Right ventricle myocardium superior (tissue), 1 donor: ENCODE results near the gene CD247. TPM values are rescaled to one million over a fixed set of nuclear protein-coding genes. Genes with fewer than 3 reads are reported as not detected.
A peak's percentile ranks its signal among the peaks of the same experiment; 100 is the strongest.

Source experiments
- ATAC-seq: fragments of 200-7000 bp; cut with Tn5 transposase; one replicate; pipeline ENCODE4 v1.9.1; 2020; ENCODE audit warnings: mild to moderate bottlenecking; ENCODE audit not compliant: poor library complexity
- DNase-seq: peaks from one replicate; pipeline ENCODE4 v3.0.0-alpha.2; 2020
- intact Hi-C: fragments of 100-400 bp; cut with DNase I; formaldehyde crosslinking; loops from one replicate; pipeline ENCODE4 v1.11.2; 2022
- total RNA-seq: library from RNA; stranded (reverse); fragmentation: NEBNext Ultra II Directional; extraction: Animal tissue kit (Norgen Biotek cat#: 25700); gene quantifications from one replicate; pipeline ENCODE4 v1.2.1, GENCODE V29; 2021
- donor health status: DM: no; HTN: yes; CAD: no; lungs with severe emphysema.

The CD247 gene
- total RNA-seq, 1 donor from 2014 or later, result 0.54 TPM

GRCh38 chr1:167432780-167433179, 85.5 kb downstream of the CD247 start:
- intact Hi-C loops, result no loop called here
- ATAC-seq, result no peak
- DNase-seq, result no peak

DNA sequence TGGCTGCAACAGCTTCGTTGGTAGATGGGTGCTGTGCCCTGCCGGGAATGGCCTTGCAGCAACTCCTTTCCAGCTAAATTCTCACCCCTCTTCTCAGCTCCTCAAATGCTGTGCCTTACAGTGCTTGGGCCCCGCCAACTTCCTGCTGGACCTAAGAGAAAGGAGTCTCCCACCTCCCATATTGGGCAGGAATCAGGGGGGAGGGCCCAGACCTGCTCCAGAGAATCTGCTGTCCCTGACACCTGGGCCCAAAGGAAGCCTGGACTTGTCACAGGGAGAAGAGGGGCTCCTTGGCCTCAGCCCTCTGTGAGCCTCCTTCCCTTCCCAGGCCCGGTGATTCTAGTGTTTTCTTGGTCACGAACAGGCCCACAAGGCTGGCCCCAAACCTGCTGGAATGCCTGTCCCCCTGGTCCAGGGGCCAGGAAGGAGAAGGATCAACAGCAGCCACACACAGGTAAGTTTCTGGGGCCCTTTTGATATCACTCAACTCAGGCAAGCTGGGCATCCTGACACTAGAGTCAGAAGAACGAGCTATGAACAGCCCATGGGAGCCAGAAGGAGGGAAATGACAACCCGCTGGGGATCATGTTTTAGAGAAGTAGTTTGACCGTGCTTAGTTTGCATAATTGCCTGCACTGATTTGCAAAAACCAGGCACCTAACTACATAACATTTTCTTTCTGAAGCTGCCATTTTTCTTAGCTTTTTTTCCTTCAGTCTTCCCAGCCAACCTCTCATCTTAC, 86.2 kb downstream of the CD247 start:
- DNase-seq (no peak), ATAC-seq (no peak)
- intact Hi-C loops, result no loop called here

DNA sequence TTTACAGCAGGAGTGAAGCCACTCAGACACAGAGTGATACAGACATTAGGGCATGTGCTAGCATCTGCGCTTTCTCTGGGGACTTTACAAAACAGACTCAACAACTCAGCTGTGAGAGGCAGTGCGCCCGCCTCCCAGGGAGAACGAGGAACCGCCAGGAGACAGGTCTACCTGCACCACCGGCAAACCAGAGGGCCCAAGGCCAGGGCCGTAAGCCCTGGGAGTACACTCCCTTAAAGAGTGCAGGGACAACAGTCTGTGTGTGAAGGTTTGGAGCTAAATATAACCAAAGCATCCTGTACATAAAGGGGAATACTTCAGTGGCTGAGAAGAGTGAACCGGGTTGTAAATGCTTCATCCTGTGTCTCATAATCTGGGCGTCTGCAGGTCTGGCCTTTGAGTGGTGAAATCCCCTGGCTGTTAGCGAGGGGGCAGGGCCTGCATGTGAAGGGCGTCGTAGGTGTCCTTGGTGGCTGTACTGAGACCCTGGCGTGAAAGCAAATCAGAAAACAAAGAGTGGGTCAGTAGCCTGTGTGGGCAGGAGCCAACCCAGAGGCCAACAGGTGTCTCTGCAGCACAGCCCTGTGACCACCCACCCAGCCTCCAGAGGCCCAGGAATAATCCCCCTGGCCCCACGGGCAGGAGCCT, 86.9 kb downstream of the CD247 start:
- intact Hi-C loops, result no loop called here
- no peak for DNase-seq
- ATAC-seq, result peak; percentile 37

DNA sequence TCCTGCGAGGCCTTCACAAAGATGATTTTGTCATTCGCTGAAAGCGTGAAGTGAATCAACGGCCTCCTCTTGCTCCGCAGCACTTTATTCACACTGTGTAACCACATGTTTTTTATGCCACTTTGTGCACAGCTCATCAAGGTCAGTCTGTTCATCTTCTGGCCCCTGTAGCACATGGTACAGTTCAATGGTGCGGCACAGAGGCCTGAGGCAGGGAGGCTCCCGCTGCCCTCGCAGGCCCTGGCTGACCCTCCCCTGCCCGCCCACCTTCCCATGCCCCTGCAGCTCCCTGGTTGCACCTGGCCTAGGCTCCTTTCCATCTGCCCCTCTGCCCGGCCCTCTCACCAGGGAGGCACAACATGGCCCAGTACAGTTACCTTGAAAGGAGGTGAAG, 87.5 kb downstream of the CD247 start:
- no peak for ATAC-seq
- intact Hi-C loops, result no loop called here
- DNase-seq, result no peak

DNA sequence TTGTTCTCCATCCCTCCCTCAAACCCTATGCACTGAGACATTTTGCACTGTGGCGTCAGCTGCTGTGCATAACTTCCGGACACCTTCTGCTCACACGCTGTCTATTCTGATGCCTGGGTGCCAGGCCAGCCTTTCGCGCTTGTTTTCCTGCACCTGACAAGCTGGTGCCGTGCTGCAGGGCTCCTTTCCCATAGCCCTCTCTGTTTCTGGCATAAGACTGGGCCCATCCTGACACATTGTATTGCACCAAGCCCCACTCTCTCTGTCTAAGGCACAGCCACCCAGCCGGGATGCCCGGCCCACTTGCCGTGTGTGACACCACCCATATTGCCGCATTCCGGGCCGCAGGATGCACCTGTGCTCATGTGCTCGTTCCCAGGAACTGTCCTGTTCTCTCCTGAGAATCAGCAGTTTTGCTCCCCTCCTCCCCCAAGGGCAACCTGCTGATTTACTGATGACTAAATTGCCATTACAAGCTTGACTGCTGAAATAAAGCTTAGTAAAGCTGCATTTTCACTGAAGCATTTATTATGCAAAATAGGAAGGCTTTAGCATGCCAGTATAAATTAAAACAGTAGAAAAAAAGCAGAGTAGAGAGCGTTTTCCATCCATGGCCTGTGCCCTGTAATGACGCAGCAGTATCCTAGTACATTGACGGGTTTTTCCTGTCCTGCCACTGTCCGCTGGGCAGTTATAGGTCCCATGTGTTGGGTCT, 88.0 kb downstream of the CD247 start:
- intact Hi-C loops, result no loop called here
- ATAC-seq (no peak), DNase-seq (no peak)

GRCh38 chr1:167429612-167430011, 88.7 kb downstream of the CD247 start:
- intact Hi-C loops, result no loop called here
- DNase-seq (no peak), ATAC-seq (no peak)

GRCh38 chr1:167428395-167428794, 89.9 kb downstream of the CD247 start:
- ATAC-seq (peak; percentile 31), DNase-seq (no peak)
- intact Hi-C loops, result no loop called here

DNA sequence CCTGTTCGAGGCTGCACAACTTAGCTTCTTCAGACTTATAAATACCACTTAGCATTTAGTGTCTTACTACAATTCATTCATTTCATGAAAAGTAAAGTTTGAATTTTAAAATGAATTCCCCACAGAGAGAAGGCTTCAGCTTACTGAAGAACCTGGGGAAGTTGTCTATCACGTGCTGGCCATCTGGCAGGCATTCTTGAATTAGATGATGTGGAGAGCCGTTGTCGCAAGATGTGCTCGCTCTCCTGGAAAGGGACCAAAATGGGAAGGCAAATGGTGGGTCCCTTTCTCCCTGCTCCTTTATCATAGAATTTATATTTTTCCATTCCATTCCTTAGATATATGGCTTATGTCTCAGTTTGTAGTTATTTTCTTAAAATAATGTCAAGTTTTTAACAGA, 90.5 kb downstream of the CD247 start:
- intact Hi-C loops, result no loop called here
- ATAC-seq (peak; percentile 60), DNase-seq (no peak)

GRCh38 chr1:167426716-167427115, 91.6 kb downstream of the CD247 start:
- intact Hi-C loops, result no loop called here

DNA sequence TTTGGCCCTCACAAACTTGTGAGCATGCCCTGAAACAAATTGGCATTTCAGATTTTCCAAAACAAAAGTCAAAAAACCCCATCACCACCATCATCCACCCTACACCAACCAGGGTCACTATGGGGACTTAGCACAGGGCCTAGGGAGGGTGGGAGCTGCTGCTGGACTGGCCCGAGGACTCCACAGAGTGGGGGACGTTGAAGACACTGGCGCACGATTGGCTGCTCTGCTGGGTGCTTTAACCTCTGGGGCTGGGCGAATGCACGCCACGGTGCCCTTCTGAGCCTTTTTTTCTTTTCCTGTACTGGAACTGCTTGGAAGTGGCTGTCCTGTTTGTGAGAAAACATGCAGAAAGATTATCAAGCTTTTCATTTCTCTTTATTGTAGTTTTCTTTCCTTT, 92.8 kb downstream of the CD247 start:
- intact Hi-C loops, result no loop called here
- ATAC-seq (no peak), DNase-seq (no peak)

More at GRCh38 chr1:167426716-167427115, 91.6 kb downstream of the CD247 start:
- ATAC-seq (no peak), DNase-seq (no peak)

DNA sequence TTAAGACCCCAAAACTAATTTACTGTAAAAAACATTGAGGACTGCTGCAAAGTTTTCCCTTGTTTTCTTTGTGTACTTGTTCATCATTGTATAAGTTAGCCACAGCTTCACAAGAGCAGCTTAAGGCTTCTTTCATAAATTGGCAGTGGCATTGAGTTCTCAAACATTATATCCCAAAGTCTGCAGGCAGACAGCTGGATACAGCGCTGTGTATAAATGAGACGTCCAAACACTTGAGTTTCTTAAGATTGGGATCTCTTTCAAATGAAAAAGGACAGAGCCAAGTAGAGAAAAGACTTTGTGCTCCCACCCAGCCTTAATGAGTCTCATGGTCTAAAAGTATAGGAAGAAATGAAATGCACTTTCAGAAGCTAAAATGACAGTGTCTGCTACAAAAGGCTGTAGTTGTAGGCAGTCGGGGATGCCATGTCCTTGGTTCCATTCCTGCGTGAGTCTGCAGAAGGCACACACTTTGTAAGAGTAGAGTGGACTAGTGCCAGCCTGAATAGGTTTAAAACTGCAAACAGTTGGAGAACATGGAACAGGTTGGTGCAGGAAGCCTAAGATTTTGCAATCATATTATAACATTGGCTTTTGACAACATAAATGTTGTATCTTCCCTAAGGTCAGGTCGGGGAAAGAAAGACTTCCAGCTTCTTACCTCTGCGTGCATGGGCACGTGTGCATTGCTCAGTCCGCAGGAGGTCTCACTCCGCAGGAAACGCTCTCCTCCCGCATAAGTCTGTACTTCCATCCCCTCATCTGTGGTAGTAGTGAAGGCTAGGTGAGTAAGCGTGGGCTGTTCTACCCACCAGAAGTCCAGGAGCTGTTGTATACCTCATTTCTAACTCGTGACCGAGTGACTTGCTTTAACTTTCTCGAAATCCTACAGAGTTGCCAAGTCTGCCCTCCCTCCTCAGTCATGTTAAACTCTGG, 94.4 kb downstream of the CD247 start:
- intact Hi-C loops, result no loop called here
- ATAC-seq (no peak), DNase-seq (no peak)

DNA sequence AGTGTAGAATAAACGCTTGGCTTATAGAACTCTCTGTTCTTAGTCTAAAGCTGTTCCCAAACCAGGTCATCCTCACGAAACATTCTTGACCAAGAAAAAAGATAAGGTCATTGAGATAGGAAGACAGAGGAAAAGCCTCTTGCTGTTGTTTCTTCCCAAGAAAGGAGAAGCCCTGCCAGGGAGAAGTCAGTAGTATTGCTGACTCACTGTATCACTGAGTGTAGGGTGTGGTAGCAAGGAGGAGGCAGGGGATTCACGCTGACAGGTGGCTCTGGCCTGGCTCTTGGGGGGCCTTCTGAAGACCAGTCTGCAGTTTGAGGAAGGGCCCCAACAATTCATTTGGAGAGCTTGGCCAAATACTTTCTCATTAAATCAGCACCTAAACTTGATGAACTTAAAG, 97.8 kb downstream of the CD247 start:
- DNase-seq (no peak), ATAC-seq (no peak)
- intact Hi-C loops, result no loop called here

- no peak for ATAC-seq
- intact Hi-C loops, result no loop called here
- no peak for DNase-seq
Measured at GRCh38 chr1:167419245-167419644, 99.1 kb downstream of the CD247 start.

DNA sequence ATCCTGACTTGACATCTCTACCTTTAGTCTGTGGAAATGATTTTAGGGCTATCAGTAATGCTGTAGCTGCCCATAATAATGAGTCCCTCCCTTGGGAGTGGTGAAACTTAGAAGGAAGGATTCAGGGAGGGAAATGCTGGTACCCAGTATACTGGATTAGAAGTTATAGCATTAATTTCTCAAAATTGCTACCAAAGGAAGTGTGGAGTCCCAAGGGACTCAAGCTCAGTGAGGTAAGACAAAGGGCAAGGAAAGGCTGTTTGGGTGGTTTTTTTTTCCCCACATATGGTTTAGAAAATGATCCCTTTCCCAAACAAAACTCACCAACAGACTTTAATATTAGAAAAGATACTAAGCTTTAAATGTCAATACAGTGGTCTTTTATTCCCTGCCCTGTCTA, 99.9 kb downstream of the CD247 start:
- DNase-seq (no peak), ATAC-seq (no peak)
- intact Hi-C loops, result no loop called here

- intact Hi-C loops, result no loop called here
- ATAC-seq, result no peak
- DNase-seq, result no peak
Measured at GRCh38 chr1:167416506-167416905, 101.8 kb downstream of the CD247 start.

DNA sequence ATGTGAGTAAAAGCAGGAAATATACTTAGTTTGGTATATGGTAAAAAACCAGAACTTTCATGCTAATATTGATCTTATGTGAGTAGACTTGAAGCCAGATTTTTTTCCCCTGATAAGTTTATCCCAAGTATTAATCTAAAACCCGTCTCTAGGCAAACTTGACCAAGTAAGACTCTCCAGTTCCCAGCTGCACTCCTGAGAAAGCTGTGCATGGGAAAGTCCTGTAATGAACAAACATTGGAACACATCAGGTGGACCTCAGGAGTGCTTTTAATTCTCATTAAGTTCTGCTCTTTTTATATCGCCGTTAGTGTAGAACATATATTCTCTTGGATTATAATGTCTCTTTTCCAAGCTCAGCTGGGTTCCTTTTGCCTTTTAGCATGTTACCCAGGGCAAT, 105.0 kb downstream of the CD247 start:
- DNase-seq (no peak), ATAC-seq (no peak)
- intact Hi-C loops, result no loop called here

DNA sequence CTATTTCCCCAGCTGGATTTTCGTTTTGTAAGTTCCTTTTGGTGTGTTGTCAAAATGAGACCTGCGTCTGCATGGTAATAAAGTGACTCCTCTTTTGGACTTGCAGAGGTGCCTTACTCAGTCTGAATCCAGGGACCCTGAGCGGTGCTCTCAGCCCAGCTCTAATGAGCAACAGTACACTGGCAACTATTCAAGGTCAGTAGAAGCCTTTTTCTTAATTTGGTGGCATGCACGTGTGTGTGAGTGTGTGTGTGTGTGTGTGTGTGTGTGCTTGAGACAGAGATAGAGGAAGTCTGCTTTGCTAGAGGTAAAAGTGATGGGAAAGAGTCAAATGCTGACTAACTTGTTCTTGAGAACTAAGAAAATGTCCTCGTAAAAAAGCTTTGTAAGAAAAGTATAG, 105.4 kb downstream of the CD247 start:
- no peak for DNase-seq
- intact Hi-C loops, result no loop called here
- ATAC-seq, result no peak

GRCh38 chr1:167412072-167412471, 106.3 kb downstream of the CD247 start:
- no peak for DNase-seq
- no peak for ATAC-seq
- intact Hi-C loops, result no loop called here

- DNase-seq, result no peak
- intact Hi-C loops, result no loop called here
Measured at GRCh38 chr1:167409183-167409582, 109.1 kb downstream of the CD247 start.

More at GRCh38 chr1:167409183-167409582, 109.1 kb downstream of the CD247 start:
- ATAC-seq, result no peak
